Prostate gland (tissue), 2 donors: Measurements from ENCODE around the gene S100A1. TPM values are rescaled to one million over a fixed set of nuclear protein-coding genes. Genes with fewer than 3 reads are reported as not detected.

Experiments
- total RNA-seq, 2 donors: library from RNA; depleted of rRNA; stranded (reverse); fragments of >200 nt; gene quantifications; one replicate each; pipeline ENCODE4 v1.1.0, GENCODE V29; 2016

The S100A1 gene
- total RNA-seq, 2 donors from 2014 or later = 9.1 to 10.7 TPM

Other genes starting within 250 kb of the S100A1 start
- 1 to 10 TPM; 1.5 to 5.6 TPM for gene S100A8, start 237.4 kb upstream of the S100A1 start, total RNA-seq
- not detected for gene S100A7A, start 211.9 kb upstream of the S100A1 start, total RNA-seq
- gene S100A7, start 167.8 kb upstream of the S100A1 start, total RNA-seq = not detected
- gene S100A6, start 92.4 kb upstream of the S100A1 start, total RNA-seq = 100 to 1,000 TPM; 184 to 279 TPM
- not detected for gene S100A5, start 87.5 kb upstream of the S100A1 start, total RNA-seq
- 10 to 100 TPM; 56.3 to 71.3 TPM for gene S100A4, start 82.6 kb upstream of the S100A1 start, total RNA-seq
- under 1 TPM in 1 of 2 donors, not detected in 1; 0.46 TPM for gene S100A3, start 79.2 kb upstream of the S100A1 start, total RNA-seq
- 10 to 100 TPM; 14.1 to 22.6 TPM for gene S100A2, start 62.6 kb upstream of the S100A1 start, total RNA-seq
- gene S100A16, start 15.3 kb upstream of the S100A1 start, total RNA-seq = 100 to 1,000 TPM in 1 of 2 donors, 10 to 100 TPM in 1; 78.4 to 165 TPM
- gene S100A14, start 12.1 kb upstream of the S100A1 start, total RNA-seq = 10 to 100 TPM; 13.5 to 25.0 TPM
- gene S100A13, start 929 bp upstream of the S100A1 start, total RNA-seq = 10 to 100 TPM; 53.3 to 96.5 TPM
- 10 to 100 TPM; 60.6 to 74.4 TPM for gene CHTOP, start 5.6 kb downstream of the S100A1 start, total RNA-seq
- 10 to 100 TPM; 64.9 to 73.0 TPM for gene SNAPIN, start 30.3 kb downstream of the S100A1 start, total RNA-seq
- 100 to 1,000 TPM; 116 to 122 TPM for gene ILF2, start 42.6 kb downstream of the S100A1 start, total RNA-seq
- 1 to 10 TPM; 2.9 to 6.0 TPM for gene NPR1, start 50.3 kb downstream of the S100A1 start, total RNA-seq
- gene INTS3, start 99.6 kb downstream of the S100A1 start, total RNA-seq = 10 to 100 TPM; 26.1 to 70.0 TPM
- 10 to 100 TPM; 27.4 to 30.9 TPM for gene SLC27A3, start 147.0 kb downstream of the S100A1 start, total RNA-seq